ENCODE results near the gene SLC16A5. TPM values are rescaled to one million over a fixed set of nuclear protein-coding genes. Genes with fewer than 3 reads are reported as not detected.

Gene SLC16A5
- total RNA-seq, 1 donor from 2014 or later, result 5.5 TPM

Other genes with a start within 250 kb of the SLC16A5 start
- 0.02 and 0.34 TPM in 2 replicates for gene GRIN2C, start 228.1 kb upstream of the SLC16A5 start, total RNA-seq
- 20.1 and 21.5 TPM in 2 replicates for gene FDXR, start 215.0 kb upstream of the SLC16A5 start, total RNA-seq
- not detected in 2 replicates for gene FADS6, start 194.3 kb upstream of the SLC16A5 start, total RNA-seq
- gene USH1G, start 164.7 kb upstream of the SLC16A5 start, total RNA-seq, result not detected in 2 replicates
- not detected in 2 replicates for gene OTOP2, start 163.7 kb upstream of the SLC16A5 start, total RNA-seq
- gene OTOP3, start 152.1 kb upstream of the SLC16A5 start, total RNA-seq, result not detected in 2 replicates
- gene HID1, start 115.2 kb upstream of the SLC16A5 start, total RNA-seq, result 0.29 and 0.31 TPM in 2 replicates
- gene CDR2L, start 100.3 kb upstream of the SLC16A5 start, total RNA-seq, result 1.1 and 1.3 TPM in 2 replicates
- gene MRPL58, start 75.3 kb upstream of the SLC16A5 start, total RNA-seq, result 77.8 and 78.1 TPM in 2 replicates
- 152 and 165 TPM in 2 replicates for gene ATP5PD, start 41.0 kb upstream of the SLC16A5 start, total RNA-seq
- gene KCTD2, start 40.7 kb upstream of the SLC16A5 start, total RNA-seq, result 21.2 and 22.6 TPM in 2 replicates
- 11.6 and 13.0 TPM in 2 replicates for gene ARMC7, start 22.0 kb downstream of the SLC16A5 start, total RNA-seq
- 80.0 and 80.1 TPM in 2 replicates for gene NT5C, start 43.8 kb downstream of the SLC16A5 start, total RNA-seq
- 271 and 299 TPM in 2 replicates for gene JPT1, start 66.6 kb downstream of the SLC16A5 start, total RNA-seq
- gene SUMO2, start 95.0 kb downstream of the SLC16A5 start, total RNA-seq, result 649 and 656 TPM in 2 replicates
- 122 and 129 TPM in 2 replicates for gene NUP85, start 117.7 kb downstream of the SLC16A5 start, total RNA-seq
- 93.4 and 94.3 TPM in 2 replicates for gene GGA3, start 173.7 kb downstream of the SLC16A5 start, total RNA-seq
- gene MRPS7, start 173.9 kb downstream of the SLC16A5 start, total RNA-seq, result 126 and 130 TPM in 2 replicates
- gene MIF4GD, start 183.3 kb downstream of the SLC16A5 start, total RNA-seq, result 49.0 and 49.3 TPM in 2 replicates
- 119 and 126 TPM in 2 replicates for gene SLC25A19, start 201.5 kb downstream of the SLC16A5 start, total RNA-seq

Measured in activated T-helper 1 cell treated with anti-CD3 and anti-CD28 coated beads, Interleukin-12 subunit alpha, Interleukin-12 subunit beta, Interleukin-2, Interleukin-4 antibody, amounts not matched to agents 30 ng/mL and 10 ng/mL and 1 ng/mL, durations not matched to agents 14 hours and 24 hours and 36 hours (primary cell).